GM19455 (cell line): ENCODE measurements around the gene ODAD3.

ENCODE experiments used
- ATAC-seq: cut with Tn5 transposase; IDR thresholded peaks from one replicate; pipeline ENCODE4 v1.9.1; 2021; ENCODE audit not compliant: unreplicated experiment

The ODAD3 gene

DNA sequence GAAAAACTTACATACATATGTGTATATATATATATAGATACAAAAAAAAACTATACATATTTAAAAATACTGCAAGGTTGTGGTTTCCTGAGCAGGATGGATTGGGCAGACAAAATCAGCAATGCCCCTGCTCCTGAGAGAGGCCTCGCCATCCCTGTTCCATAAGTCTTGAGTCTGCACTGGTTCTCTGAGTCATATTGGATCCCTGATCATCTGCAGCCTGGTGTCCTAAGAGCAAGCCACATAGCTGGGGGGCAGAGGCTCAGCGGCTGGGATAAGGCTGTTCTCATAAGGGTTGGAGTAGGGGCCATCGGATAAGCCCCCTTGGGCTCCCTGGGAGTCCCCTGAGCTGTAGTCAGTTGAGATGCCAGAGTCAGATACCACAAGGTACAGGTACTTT, 57.2 kb downstream of the ODAD3 start:
- ATAC-seq: no peak

DNA sequence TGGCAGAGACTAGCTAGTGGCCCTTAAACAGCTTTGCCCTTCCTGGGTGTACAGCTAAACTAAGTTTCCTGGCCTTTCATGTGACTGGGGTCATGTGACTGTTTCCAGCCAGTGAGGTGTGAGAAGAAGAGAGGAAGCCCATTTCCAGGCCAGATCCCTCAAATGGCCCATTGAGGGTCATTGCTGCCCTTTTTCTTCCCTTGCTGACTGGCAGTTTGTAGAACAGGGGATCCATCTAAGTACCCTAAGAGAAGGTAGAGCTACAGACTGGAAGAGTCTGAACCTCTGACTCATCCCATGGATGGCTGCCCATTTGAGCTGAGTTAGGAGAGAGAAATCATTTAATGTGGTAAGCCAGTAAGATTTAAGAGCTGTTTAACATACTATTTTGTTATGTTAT, 57.7 kb downstream of the ODAD3 start:
- no peak for ATAC-seq

DNA sequence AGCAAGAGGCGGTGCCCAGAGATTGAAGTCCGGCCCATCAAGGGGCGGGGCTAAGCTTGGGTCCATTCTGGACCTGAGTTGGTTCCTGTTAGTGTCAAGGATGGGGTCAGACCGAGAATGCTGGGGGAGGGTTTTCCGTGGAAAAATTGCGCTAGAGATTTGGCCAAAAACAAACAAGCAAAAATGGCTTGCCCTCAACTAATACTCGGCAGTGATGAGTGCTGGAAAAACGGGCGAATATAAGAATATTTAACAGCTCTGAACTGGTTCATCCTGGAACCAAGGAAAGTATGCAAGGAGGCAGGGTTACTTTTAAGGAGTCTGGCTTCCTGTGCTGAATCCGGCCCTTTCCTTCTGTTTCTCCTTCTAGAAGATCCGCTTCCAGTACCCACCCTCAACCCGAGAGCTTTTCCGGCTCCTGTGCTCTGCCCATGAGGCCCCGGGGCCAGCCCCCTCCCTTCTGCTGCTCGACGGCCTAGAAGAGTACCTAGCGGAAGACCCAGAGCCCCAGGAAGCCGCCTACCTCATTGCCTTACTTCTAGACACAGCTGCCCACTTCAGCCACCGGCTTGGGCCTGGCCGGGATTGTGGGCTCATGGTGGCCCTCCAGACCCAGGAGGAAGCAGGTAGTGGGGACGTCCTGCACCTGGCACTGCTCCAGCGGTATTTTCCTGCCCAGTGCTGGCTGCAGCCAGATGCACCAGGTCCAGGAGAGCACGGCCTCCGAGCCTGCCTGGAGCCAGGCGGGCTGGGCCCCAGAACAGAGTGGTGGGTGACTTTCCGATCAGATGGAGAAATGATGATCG, 59.6 kb downstream of the ODAD3 start:
- ATAC-seq: no peak

DNA sequence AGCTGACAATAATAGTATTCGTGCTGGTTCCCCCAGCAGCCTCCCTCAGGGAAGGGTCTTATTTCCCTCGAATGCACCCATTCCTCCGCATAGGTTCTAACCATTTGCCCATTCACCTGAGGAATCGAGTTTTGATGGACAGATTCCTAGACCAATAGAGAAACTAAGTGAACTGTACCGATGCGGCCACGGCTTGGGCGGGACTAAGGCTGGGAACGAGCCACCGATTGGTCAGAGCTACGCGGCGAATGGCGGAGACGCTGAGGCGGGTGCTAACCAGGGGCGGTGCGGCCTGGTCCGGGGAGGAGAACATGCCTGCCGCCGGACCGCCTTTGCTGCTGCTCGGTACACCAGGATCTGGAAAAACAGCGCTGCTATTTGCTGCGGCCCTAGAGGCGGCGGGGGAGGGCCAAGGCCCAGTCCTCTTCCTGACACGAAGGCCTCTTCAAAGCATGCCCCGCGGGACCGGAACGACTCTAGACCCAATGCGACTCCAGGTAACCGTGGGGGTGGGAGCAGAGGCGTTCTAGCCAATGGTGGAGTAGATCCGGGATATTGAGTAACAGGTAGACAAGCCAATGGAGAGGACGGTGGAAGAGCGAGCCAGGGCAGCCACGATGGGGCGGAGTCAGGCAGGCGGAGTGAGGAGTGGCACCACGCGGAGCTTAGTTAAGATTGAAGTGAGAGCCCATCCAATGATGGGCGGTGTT, 60.3 kb downstream of the ODAD3 start, which contains the start of gene SWSAP1:
SWSAP1 (plus strand) TSS at position 234 of the 710 bp plus-strand sequence; CDS start at position 249, 15 bp downstream.
- peak; percentile 87 for ATAC-seq

DNA sequence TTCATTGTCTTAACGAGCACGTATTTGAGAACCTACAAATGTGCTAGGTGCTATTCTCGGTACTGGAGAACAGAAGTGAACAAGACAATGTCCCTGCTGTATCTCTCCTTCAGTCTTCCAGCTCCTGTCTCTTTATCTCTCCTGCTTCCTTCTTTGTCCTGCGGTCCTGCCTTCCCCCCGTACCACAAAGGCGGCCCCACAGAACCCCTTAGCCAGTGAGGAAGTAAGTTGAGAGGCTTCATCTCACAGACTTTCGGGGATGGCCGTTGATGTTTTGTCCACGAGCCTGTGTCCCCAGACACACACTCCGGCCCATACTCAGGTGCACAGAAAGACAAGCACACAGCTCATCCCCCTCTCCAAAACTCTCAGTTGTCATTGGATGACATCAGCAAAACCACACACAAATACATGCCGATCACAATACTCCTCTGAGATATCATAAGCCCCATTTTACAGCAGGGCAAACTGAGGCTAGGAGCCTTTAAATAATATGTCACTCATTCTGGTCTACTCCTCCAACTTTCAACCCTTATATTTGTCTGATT, 61.0 kb downstream of the ODAD3 start:
- no peak for ATAC-seq

DNA sequence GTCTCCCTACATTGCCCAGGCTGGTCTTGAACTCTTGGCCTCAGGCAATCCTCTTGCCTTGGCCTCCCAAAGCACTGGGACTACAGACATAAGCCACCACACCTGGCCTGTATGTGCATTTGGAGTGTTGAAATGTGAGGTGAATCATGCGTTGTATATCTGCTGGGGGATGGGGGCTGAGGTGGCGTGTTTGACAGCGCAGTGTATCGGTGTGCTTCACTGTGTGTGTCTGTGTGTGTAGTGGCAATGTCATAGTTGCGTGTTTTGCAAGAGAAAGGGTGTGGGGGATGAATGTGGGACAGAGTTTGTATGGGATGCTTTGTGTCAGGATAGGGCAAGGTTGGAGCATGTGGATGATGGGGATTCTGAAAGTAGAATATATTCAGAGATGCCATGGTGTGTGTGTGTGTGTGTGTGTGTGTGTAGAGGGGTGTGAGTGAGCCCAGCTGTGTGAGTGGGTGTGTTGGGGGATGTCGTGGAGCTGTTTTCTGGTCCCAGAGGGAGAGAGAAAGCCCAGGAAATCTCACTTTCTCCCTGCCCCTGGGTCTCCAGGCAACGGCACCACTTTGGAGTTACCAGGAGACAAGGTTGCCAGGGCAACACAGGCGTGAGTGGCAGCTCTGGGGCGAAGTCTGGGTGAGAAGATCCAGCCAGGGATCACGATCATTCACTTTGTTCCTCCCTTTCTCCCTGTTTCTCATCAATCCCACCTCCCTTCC, 61.6 kb downstream of the ODAD3 start:
- ATAC-seq: no peak

DNA sequence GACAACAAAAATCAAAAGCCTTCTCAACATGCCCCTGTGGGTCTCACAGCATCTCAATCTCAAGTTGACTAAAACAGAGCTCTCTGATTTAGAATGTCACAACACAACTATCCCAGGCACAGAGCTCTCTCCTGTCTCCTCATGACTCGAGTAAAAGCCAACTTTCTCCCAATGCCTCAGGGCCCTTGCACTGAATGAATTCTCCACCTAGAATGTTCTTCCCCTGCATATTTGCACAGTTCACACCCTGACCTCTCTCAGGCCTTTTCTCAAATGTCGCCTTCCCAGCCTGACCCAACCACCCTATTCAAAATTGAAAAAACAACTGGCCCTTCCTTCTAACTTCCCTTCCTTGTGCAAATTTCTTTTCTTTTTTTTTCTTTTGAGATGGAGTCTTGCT, 64.2 kb downstream of the ODAD3 start:
- no peak for ATAC-seq
